ENCODE results near the gene C3. TPM values are rescaled to one million over a fixed set of nuclear protein-coding genes. Genes with fewer than 3 reads are reported as not detected.

Gene C3
- total RNA-seq, 5 donors from 2014 or later (not counting 1 experiment from before 2014, with no cell fraction given), result 1.1 to 10.6 (median 7.6) TPM; not detected in 1

- Mint-ChIP-seq H3K36me3 (no peaks in the 10 kb centered on the region), H3K27ac (no peak overlapping the region), H3K4me1 (peaks cover 0 to 6% (median 0%) of the 10 kb centered on the region in 3 donors), H3K4me3 (no peak overlapping the region), H3K9me3 (no peaks in the 10 kb centered on the region), H3K27me3 (no peaks in the 10 kb centered on the region)
- Histone ChIP-seq H3K27me3 (replicated peaks in 1 of 2; ENCODE audit: control insufficient read depth in 2 of 2, extremely low read depth in 1 of 2, insufficient read depth in 2 of 2, low read length in 1 of 2) (peaks cover 0 to 8% of the 10 kb centered on the region in 2 experiments), H3K27ac (ENCODE audit: low read length) (no peak overlapping the region), H3K4me1 (ENCODE audit: control insufficient read depth in 1 of 2, extremely low read depth in 1 of 2, insufficient read depth in 2 of 2, low read length in 2 of 2) (peaks cover 0 to 2% of the 10 kb centered on the region in 2 experiments), H3K36me3 (ENCODE audit: control insufficient read depth in 2 of 2, extremely low read depth in 1 of 2, insufficient read depth in 1 of 2, low read length in 1 of 2) (no peaks in the 10 kb centered on the region), H3K9me3 (no peaks in the 10 kb centered on the region), H3K4me3 (ENCODE audit: control insufficient read depth in 1 of 2, extremely low read depth in 1 of 2, low read length in 1 of 2) (no peak overlapping the region)
- DNase-seq (no peak), ATAC-seq (replicated peaks in 1 of 4) (no peak)
- ChIA-PET CTCF (no interaction called here), POLR2A (no interaction called here)
- 90% methylated on average over 9 of the region's 13 CpGs for WGBS (ENCODE audit: insufficient coverage)
Observed at GRCh38 chr19:6693056-6693471, 27.4 kb downstream of the C3 start.

GRCh38 chr19:6692027-6692426 lies 28.4 kb downstream of the C3 start:
- H3K4me3 ChIP-seq (ENCODE audit: control insufficient read depth in 1 of 2, extremely low read depth in 1 of 2, low read length in 1 of 2), result no peak overlapping the region
- ChIA-PET CTCF (no interaction called here), POLR2A (no interaction called here)
- peaks cover 0 to 8% of the 10 kb centered on the region in 2 experiments for H3K27me3 ChIP-seq (replicated peaks in 1 of 2; ENCODE audit: control insufficient read depth in 2 of 2, extremely low read depth in 1 of 2, insufficient read depth in 2 of 2, low read length in 1 of 2)
- 87% methylated on average over 7 of the region's 10 CpGs for WGBS (ENCODE audit: insufficient coverage)
- no peaks in the 10 kb centered on the region for H3K36me3 ChIP-seq (ENCODE audit: control insufficient read depth in 2 of 2, extremely low read depth in 1 of 2, insufficient read depth in 1 of 2, low read length in 1 of 2)
- no peaks in the 10 kb centered on the region for H3K36me3 Mint-ChIP-seq
- ATAC-seq (replicated peaks in 1 of 4) (no peak), DNase-seq (no peak)
- H3K27ac ChIP-seq (ENCODE audit: low read length), result no peak overlapping the region
- peaks cover 0 to 3% (median 0%) of the 10 kb centered on the region in 3 donors for H3K4me1 Mint-ChIP-seq
- no peak overlapping the region for H3K27ac Mint-ChIP-seq
- H3K9me3 Mint-ChIP-seq, result no peaks in the 10 kb centered on the region
- H3K27me3 Mint-ChIP-seq, result no peaks in the 10 kb centered on the region
- no peaks in the 10 kb centered on the region for H3K9me3 ChIP-seq
- H3K4me1 ChIP-seq (ENCODE audit: control insufficient read depth in 1 of 2, extremely low read depth in 1 of 2, insufficient read depth in 2 of 2, low read length in 2 of 2), result peaks cover 0 to 2% of the 10 kb centered on the region in 2 experiments
- H3K4me3 Mint-ChIP-seq, result no peak overlapping the region

DNA sequence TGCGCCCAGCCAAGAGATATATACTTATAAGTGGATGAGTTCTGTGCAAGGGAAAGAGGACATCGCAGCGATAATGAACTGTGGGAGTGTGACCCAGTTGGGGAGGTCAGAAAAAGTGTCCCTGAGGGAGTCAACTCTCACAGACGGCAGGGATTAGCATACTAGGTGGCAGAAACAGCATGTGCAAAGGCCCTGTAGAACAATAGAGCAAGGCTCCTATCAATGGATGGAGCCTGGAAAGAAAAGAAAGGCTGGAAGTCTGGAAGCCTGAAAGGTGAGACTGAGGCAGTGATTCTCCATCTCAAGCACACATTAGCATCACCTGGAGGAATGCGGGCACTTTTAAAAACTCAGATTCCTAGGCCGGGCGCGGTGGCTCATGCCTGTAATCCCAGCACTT lies 29.1 kb downstream of the C3 start:
- DNase-seq (no peak), ATAC-seq (replicated peaks in 1 of 4) (no peak)
- no peak overlapping the region for H3K4me3 ChIP-seq (ENCODE audit: control insufficient read depth in 1 of 2, extremely low read depth in 1 of 2, low read length in 1 of 2)
- H3K4me3 Mint-ChIP-seq, result no peak overlapping the region
- no peak overlapping the region for H3K27ac ChIP-seq (ENCODE audit: low read length)
- no peaks in the 10 kb centered on the region for H3K27me3 Mint-ChIP-seq
- ChIA-PET POLR2A (no interaction called here), CTCF (interaction anchor here in 1 of 2 donors (0.6 kb wide), 1 partner anchor 14 kb away, joined by 3 read pairs; no protein-coding TSS in a partner anchor)
- H3K9me3 Mint-ChIP-seq, result no peaks in the 10 kb centered on the region
- H3K4me1 ChIP-seq (ENCODE audit: control insufficient read depth in 1 of 2, extremely low read depth in 1 of 2, insufficient read depth in 2 of 2, low read length in 2 of 2), result peaks cover 0 to 2% of the 10 kb centered on the region in 2 experiments
- H3K9me3 ChIP-seq, result no peaks in the 10 kb centered on the region
- no peaks in the 10 kb centered on the region for H3K36me3 ChIP-seq (ENCODE audit: control insufficient read depth in 2 of 2, extremely low read depth in 1 of 2, insufficient read depth in 1 of 2, low read length in 1 of 2)
- peaks cover 0 to 8% of the 10 kb centered on the region in 2 experiments for H3K27me3 ChIP-seq (replicated peaks in 1 of 2; ENCODE audit: control insufficient read depth in 2 of 2, extremely low read depth in 1 of 2, insufficient read depth in 2 of 2, low read length in 1 of 2)
- H3K36me3 Mint-ChIP-seq, result no peaks in the 10 kb centered on the region
- 95% methylated on average over 4 of the region's 8 CpGs for WGBS (ENCODE audit: insufficient coverage)
- peaks cover 0 to 2% (median 0%) of the 10 kb centered on the region in 3 donors for H3K4me1 Mint-ChIP-seq
- no peak overlapping the region for H3K27ac Mint-ChIP-seq

- Mint-ChIP-seq H3K27me3 (no peaks in the 10 kb centered on the region), H3K4me3 (no peak overlapping the region), H3K4me1 (peaks cover 0 to 2% (median 0%) of the 10 kb centered on the region in 3 donors), H3K9me3 (no peaks in the 10 kb centered on the region), H3K36me3 (no peaks in the 10 kb centered on the region), H3K27ac (no peak overlapping the region)
- POLR2A ChIA-PET, result no interaction called here
- WGBS (ENCODE audit: insufficient coverage), result over 99% methylated on average over 7 of the region's 11 CpGs
- Histone ChIP-seq H3K4me1 (ENCODE audit: control insufficient read depth in 1 of 2, extremely low read depth in 1 of 2, insufficient read depth in 2 of 2, low read length in 2 of 2) (peaks cover 0 to 2% of the 10 kb centered on the region in 2 experiments), H3K36me3 (ENCODE audit: control insufficient read depth in 2 of 2, extremely low read depth in 1 of 2, insufficient read depth in 1 of 2, low read length in 1 of 2) (no peaks in the 10 kb centered on the region), H3K4me3 (ENCODE audit: control insufficient read depth in 1 of 2, extremely low read depth in 1 of 2, low read length in 1 of 2) (no peak overlapping the region), H3K9me3 (no peaks in the 10 kb centered on the region), H3K27me3 (replicated peaks in 1 of 2; ENCODE audit: control insufficient read depth in 2 of 2, extremely low read depth in 1 of 2, insufficient read depth in 2 of 2, low read length in 1 of 2) (peaks cover 0 to 8% of the 10 kb centered on the region in 2 experiments), H3K27ac (ENCODE audit: low read length) (no peak overlapping the region)
- ATAC-seq (replicated peaks in 1 of 4) (no peak), DNase-seq (no peak)
- CTCF ChIA-PET, result interaction anchor here in 1 of 2 donors (0.5 kb wide), 1 partner anchor 67 kb away, joined by 3 read pairs; no protein-coding TSS in a partner anchor
Observed at GRCh38 chr19:6690160-6690885, 30.1 kb downstream of the C3 start.

- no peaks in the 10 kb centered on the region for H3K9me3 Mint-ChIP-seq
- DNase-seq (no peak), ATAC-seq (replicated peaks in 1 of 4) (no peak)
- no peaks in the 10 kb centered on the region for H3K36me3 Mint-ChIP-seq
- WGBS (ENCODE audit: insufficient coverage), result 89% methylated on average over 5 of the region's 5 CpGs
- no peaks in the 10 kb centered on the region for H3K27me3 ChIP-seq (replicated peaks in 1 of 2; ENCODE audit: control insufficient read depth in 2 of 2, extremely low read depth in 1 of 2, insufficient read depth in 2 of 2, low read length in 1 of 2)
- no peaks in the 10 kb centered on the region for H3K36me3 ChIP-seq (ENCODE audit: control insufficient read depth in 2 of 2, extremely low read depth in 1 of 2, insufficient read depth in 1 of 2, low read length in 1 of 2)
- ChIA-PET CTCF (no interaction called here), POLR2A (no interaction called here)
- no peaks in the 10 kb centered on the region for H3K9me3 ChIP-seq
- no peaks in the 10 kb centered on the region for H3K27me3 Mint-ChIP-seq
- no peak overlapping the region for H3K4me3 Mint-ChIP-seq
- H3K4me1 Mint-ChIP-seq, result no peaks in the 10 kb centered on the region
- no peaks in the 10 kb centered on the region for H3K4me1 ChIP-seq (ENCODE audit: control insufficient read depth in 1 of 2, extremely low read depth in 1 of 2, insufficient read depth in 2 of 2, low read length in 2 of 2)
- no peak overlapping the region for H3K27ac Mint-ChIP-seq
- no peak overlapping the region for H3K4me3 ChIP-seq (ENCODE audit: control insufficient read depth in 1 of 2, extremely low read depth in 1 of 2, low read length in 1 of 2)
- no peak overlapping the region for H3K27ac ChIP-seq (ENCODE audit: low read length)
Observed at GRCh38 chr19:6687114-6687513, 33.3 kb downstream of the C3 start.

- CTCF ChIA-PET, result no interaction called here
- Mint-ChIP-seq H3K36me3 (no peaks in the 10 kb centered on the region), H3K27me3 (no peaks in the 10 kb centered on the region), H3K9me3 (no peaks in the 10 kb centered on the region), H3K4me1 (no peaks in the 10 kb centered on the region), H3K4me3 (no peak overlapping the region), H3K27ac (no peak overlapping the region)
- H3K9me3 ChIP-seq, result no peaks in the 10 kb centered on the region
- H3K4me1 ChIP-seq (ENCODE audit: control insufficient read depth in 1 of 2, extremely low read depth in 1 of 2, insufficient read depth in 2 of 2, low read length in 2 of 2), result no peaks in the 10 kb centered on the region
- ATAC-seq (replicated peaks in 1 of 4) (no peak), DNase-seq (no peak)
- H3K4me3 ChIP-seq (ENCODE audit: control insufficient read depth in 1 of 2, extremely low read depth in 1 of 2, low read length in 1 of 2), result no peak overlapping the region
- POLR2A ChIA-PET, result no interaction called here
- 84% methylated on average over 3 of the region's 4 CpGs for WGBS (ENCODE audit: insufficient coverage)
- H3K27ac ChIP-seq (ENCODE audit: low read length), result no peak overlapping the region
- no peaks in the 10 kb centered on the region for H3K36me3 ChIP-seq (ENCODE audit: control insufficient read depth in 2 of 2, extremely low read depth in 1 of 2, insufficient read depth in 1 of 2, low read length in 1 of 2)
- no peaks in the 10 kb centered on the region for H3K27me3 ChIP-seq (replicated peaks in 1 of 2; ENCODE audit: control insufficient read depth in 2 of 2, extremely low read depth in 1 of 2, insufficient read depth in 2 of 2, low read length in 1 of 2)
Observed at GRCh38 chr19:6686628-6686975, 33.8 kb downstream of the C3 start.

Data from T-cell (primary cell).